Stimulated activated CD8-positive, alpha-beta memory T cell treated with anti-CD3 and anti-CD28 coated beads, Interleukin-15, amount 100 ng/mL, for 24 hours (primary cell): ENCODE measurements around the gene RASA2.
A peak's percentile ranks its signal among the peaks of the same experiment; 100 is the strongest.

ENCODE experiments used
- DNase-seq: peaks from one replicate; pipeline ENCODE4 v3.0.0-alpha.2; 2020; ENCODE audit warnings: low read depth

Gene RASA2, protein sequence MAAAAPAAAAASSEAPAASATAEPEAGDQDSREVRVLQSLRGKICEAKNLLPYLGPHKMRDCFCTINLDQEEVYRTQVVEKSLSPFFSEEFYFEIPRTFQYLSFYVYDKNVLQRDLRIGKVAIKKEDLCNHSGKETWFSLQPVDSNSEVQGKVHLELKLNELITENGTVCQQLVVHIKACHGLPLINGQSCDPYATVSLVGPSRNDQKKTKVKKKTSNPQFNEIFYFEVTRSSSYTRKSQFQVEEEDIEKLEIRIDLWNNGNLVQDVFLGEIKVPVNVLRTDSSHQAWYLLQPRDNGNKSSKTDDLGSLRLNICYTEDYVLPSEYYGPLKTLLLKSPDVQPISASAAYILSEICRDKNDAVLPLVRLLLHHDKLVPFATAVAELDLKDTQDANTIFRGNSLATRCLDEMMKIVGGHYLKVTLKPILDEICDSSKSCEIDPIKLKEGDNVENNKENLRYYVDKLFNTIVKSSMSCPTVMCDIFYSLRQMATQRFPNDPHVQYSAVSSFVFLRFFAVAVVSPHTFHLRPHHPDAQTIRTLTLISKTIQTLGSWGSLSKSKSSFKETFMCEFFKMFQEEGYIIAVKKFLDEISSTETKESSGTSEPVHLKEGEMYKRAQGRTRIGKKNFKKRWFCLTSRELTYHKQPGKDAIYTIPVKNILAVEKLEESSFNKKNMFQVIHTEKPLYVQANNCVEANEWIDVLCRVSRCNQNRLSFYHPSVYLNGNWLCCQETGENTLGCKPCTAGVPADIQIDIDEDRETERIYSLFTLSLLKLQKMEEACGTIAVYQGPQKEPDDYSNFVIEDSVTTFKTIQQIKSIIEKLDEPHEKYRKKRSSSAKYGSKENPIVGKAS

DNA sequence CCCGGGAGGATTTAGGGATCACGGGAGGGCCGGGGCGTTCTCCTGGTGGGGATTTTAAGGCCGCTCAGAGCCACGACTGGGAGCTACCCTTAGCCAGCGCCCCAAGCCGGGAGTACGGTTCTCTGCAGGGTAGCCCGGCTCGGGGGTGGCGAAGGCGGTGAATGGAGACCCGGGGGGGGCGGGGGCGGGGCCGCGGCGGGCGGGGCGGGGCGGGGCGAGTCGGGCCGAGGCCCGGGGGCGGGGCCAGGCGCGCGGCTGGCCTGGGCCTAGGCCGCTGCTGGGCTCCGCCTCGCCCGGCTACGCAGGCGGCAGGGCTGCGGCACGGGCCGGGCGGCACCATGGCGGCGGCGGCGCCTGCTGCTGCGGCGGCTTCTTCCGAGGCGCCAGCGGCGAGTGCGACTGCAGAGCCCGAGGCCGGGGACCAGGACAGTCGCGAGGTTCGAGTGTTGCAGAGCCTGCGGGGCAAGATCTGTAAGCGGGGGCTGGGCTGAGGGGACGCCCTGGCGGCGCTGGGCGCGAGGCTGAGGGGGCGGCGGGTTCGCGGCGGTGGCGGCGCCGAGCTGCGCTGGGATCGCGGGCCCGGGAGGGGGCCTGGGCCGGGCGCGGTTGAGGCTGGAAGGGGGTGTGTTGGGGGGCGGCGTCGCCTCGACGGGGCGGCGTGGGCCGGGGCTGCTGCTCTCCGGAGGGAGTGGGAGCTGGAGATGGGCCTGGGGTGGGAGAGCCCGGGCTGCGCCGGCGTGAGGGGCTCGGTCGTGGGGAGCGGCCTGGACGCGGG, at the start of gene RASA2:
TSS of gene RASA2 (plus strand) at position 282 of the 775 bp plus-strand sequence. CDS start at position 339, 57 bp downstream.
- peak; percentile 41 for DNase-seq

DNA sequence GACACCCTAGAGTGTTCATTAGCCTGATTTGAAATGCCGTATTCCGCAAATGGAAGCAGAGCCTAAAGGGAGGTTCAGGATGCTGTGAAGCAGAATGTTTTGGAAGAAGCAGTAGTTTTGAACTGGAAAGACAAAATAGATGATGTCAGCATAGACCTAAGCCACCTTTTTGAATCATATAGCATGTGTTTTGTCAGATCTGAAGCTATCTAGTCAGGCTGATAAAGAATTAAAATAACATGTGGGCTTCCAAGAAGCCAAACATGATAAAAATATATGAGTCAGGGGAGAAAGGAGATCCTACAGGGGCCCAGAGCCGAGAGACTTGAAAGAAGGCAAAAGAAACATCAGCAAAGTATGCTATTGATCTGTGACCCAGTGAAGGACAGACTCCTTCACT, 47.2 kb upstream of the RASA2 start:
- DNase-seq: no peak

DNA sequence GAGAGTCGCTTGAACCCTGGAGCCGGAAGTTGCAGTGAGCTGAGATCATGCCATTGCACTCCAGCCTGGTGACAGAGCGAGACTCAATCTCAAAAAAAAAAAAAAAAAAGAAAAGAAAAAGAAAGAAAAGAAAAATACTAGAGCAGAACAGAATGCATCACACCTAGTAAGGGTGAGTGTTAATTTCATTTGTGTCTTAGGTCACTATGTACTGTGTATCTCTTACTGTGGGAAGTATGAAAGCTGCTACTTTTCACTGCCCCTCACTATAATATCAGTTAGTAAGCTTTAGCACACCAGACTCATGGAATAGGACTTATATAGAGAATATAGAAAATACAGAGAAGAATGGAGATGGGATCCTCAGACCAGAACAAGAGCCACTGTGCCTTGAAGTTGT, 45.9 kb upstream of the RASA2 start:
- DNase-seq: no peak

DNA sequence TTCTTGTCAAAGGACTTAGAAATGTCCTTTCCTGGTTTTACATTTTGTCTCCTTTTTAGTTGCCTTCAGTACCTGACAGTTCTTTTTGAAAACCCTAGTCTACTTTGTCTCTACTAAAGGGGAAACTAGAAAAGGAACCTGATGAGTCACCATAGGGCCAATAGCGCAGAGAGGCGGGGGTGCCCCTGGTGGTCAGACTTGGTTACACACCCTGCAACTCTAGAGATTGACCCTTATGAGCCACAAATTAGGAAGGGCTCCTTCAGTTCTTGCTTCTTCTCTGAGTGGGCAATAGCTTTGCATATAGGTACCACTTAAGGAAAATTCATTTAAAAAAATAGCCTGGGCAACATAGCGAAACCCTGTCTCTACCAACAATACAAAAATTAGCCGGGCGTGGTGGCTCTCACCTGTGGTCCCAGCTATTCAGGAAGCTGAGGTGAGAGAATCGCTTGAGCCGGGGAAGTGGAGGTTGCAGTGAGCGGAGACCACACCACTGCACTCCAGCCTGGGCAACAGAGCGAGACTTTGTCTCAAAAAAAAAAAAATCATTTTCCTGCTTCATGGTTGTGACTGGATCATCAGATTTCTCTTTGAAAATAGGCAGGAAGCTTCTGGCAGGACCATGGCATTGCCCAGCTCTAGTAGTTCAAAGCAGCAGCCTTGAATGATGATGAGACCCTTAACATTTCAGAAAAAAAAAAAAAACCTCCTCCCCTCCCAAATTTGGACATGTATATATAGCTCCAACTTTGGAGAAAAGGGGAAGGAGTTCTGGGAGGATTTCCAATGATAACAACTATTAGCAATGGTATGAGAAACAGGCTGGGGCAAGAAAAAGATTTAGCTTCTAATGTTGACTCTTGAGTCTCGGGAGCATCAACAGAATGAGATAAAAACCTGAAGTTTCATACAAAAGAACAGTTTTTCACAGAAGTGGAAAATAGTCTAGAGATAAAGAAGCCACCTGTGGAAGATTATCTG, 45.2 kb upstream of the RASA2 start:
- DNase-seq: peak; percentile 50

DNA sequence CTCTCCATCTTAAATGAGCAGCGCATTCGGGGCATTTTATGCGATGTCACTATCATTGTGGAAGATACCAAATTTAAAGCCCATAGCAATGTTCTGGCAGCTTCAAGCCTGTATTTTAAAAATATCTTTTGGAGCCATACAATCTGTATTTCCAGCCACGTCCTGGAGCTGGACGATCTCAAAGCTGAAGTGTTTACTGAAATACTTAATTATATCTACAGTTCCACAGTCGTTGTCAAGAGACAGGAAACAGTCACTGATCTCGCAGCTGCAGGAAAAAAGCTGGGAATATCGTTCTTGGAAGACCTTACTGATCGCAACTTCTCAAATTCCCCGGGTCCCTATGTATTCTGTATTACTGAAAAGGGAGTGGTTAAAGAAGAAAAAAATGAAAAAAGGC, 44.4 kb upstream of the RASA2 start:
- DNase-seq: no peak

DNA sequence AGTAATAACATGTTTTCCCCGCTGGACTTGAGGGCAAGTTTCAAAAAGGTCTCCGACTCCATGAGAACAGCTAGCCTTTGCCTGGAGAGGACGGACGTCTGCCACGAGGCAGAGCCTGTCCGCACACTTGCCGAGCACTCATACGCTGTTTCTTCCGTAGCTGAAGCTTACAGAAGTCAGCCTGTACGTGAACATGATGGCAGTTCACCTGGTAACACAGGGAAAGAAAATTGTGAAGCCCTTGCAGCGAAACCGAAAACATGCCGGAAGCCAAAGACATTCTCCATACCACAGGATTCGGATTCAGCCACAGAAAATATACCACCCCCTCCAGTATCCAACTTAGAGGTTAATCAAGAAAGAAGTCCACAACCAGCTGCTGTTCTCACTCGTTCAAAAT, 43.9 kb upstream of the RASA2 start:
- no peak for DNase-seq

DNA sequence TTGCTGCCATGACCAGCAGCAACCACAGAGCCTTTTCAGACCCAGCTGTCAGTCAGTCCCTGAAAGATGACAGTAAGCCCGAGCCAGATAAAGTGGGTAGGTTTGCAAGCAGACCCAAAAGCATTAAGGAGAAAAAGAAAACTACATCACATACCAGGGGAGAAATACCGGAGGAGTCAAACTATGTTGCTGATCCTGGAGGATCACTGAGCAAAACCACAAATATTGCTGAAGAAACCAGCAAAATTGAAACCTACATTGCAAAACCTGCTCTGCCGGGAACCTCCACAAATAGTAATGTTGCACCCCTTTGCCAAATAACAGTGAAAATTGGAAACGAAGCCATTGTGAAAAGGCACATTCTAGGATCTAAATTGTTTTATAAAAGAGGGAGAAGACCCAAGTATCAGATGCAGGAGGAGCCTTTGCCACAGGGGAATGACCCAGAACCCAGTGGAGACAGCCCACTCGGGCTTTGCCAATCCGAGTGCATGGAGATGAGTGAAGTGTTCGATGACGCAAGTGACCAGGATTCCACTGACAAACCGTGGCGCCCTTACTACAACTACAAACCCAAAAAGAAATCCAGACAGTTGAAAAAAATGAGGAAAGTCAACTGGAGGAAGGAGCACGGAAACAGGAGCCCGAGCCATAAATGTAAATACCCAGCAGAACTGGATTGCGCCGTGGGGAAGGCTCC, 42.1 kb upstream of the RASA2 start:
- no peak for DNase-seq

DNA sequence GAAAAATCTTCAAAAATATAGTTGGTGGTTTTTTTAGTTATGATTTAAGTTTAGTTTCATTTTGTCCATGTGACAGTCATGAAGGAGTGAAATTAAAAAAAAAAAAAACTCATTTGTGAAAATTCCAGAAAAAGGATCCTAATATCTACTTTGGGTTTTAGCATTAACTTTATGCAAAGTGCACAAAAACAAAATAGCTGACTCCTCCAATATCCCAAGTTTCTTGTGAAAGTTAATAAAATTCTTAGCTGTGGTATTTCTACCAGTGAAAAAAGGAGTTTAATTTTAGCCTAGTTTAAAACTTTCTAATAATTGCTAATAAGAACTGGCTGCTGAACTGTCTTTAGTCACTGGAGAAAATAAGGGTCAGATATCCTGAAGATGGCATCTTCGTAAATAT, 40.8 kb upstream of the RASA2 start:
- no peak for DNase-seq

DNA sequence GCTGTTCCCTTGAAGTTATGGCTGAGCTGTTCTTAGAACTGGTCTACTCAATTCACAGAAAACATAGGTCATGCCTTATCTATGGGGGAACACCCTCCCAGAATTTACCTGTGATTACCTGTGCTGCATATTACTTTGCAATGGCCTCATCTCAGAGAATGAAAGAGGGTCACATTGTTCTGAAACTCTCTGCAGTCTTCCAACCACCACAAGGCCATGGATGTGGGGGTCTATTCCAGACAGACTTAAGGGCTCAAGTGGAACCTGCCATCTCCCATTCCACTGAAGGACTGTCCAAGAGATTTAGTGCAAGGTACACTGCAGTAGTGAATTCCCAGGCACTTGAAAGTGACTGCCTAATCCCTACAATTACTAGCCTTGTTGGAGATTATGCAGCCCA, 40.1 kb upstream of the RASA2 start:
- no peak for DNase-seq

DNA sequence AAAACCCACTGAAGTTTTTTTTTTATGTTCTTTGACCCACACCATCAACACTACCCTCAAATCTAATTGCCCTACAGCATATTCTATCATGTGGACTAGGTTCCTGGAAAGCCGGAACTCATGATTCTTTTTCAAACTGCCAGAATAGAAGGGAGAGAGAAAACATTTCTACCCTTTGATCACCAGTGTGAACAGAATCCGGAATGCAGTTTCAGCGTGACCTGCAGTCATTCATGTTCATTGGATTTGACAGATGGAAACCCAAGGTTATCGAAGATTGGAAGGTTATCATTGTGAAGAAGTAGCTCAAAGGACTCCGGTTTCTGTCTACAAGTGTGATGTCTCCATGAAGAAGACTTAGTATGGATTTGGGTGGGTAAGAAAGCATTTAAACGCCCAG, 39.4 kb upstream of the RASA2 start:
- DNase-seq: no peak

DNA sequence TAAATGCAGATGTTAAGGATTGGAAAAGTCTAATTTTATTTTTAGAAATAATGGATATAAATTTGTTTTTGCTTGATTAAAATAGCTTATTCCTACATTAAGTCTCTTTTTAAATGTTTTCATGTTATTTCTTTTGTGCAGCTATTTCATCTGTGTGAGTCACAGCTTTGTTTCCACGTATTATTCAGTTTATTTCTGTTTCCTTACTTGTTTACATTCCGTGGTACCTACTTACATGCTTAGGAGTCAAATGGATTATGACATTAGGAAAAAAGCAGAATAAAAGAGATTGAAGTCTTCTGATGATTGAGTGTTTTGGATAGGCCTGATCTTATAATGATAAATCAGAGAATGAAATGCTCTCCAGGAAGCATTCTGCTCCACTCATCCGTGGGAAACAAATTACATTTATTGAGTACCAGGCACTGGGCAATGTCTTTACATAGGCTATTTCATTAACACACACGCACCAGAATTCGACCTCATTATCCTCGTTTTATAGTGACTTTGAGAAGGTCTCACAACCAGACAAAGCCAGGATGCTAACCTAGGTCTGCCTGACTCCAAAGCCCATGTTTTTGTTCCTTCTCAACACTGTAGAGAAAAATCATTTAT, 38.1 kb upstream of the RASA2 start:
- no peak for DNase-seq

DNA sequence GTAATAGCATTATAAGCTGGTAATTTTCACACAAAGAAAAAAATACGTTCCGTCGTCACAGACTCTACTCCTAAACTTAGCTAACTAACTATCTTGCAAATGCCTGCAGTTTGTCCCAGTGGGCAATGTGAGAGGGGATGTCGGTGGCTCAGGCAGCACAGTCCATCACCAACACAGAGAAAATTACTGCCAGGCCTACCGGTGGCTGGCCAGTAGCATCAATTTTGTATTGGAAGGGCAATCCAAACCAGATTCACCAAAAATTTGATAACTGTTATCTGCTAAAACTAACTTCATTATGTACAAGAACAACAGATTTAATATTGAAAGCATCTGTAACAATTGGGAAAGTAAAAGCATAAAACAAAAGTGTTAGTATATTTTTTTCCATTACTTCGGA, 37.4 kb upstream of the RASA2 start:
- no peak for DNase-seq

DNA sequence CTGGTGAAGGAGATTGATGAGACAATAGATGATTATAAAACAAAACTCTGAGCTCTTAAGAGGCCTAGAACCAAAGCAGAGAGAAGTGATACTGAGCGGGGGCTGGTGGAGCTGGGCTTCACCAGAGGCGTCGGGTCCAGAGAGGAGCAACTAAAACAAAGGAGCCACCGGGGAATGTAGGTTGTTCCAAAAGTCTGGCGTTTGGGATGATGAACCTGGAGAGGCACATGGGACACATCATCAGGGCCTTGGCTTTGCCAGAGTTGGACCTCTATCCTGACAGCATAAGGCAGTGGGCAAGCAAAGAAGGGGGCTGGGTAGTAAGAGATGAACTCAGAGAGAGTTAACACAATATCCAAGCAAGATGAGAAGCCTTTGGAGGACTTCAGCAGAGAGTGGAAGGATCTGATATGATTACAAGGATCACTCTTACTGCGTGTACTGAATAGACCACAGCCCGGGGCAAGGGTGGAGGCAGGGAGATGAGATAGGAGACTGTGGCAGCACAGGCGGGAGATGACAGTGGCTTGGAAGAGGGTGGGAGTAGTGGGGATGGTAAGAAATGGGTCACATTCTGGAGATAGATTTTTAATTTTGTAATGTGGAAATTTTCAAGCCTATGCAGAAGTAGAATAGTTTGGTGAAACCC, 36.0 kb upstream of the RASA2 start:
- DNase-seq: no peak

DNA sequence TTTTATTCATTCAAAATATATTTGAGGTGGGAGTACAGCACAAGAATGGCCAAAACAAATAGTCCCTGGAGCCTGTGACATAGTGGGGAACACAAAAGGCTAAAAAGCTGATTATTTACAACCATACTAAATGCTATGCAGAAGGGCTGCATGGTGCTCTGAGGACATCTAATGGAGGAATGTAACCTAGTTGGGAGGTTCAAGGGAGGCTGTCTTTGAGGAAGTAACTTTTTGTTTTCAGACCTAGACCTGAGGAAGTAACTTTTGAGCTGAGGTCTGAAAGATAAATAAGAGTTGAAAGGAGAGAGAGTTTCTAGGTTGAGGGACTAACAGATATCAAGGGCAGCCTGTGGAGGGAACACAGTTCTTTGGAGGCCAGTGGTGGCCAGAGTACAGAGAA, 34.8 kb upstream of the RASA2 start:
- DNase-seq: no peak

DNA sequence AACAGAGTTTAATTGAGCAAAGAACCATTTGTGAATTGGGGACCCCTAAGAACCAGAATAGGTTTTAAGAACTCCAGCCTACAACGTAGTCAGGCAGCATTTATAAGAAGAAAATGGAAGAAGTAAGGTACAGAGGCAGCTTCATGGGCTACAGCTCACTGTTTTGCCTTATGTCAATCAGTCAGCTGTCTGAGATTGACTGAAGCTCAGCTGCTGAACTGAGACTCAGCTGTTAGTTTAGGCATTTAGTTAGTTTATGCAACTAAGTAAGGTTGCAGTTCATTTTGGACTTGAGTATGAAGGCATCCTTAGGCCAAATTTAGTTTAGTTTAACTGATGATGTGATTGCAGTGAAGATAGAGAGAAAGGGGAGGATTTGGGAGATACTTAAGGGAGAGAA, 34.1 kb upstream of the RASA2 start:
- no peak for DNase-seq

DNA sequence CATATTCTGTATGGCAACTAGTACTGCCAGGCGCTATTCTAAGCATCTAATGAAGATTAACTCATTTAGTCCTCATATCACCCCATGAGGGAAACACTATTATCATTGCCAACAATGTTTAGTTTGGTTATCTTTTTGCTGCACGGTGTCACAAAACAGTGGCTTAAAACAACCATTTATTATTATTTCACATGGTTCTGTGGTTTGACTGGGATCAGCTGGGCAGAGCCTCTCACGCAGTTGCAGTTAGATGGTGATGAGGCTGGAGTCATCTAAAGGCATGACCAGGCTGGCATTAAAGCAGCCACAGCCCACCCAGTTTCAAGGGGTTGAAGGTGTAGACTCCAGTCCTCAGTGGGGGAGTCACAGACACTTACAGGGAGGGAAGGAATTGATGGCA, 32.8 kb upstream of the RASA2 start:
- no peak for DNase-seq

DNA sequence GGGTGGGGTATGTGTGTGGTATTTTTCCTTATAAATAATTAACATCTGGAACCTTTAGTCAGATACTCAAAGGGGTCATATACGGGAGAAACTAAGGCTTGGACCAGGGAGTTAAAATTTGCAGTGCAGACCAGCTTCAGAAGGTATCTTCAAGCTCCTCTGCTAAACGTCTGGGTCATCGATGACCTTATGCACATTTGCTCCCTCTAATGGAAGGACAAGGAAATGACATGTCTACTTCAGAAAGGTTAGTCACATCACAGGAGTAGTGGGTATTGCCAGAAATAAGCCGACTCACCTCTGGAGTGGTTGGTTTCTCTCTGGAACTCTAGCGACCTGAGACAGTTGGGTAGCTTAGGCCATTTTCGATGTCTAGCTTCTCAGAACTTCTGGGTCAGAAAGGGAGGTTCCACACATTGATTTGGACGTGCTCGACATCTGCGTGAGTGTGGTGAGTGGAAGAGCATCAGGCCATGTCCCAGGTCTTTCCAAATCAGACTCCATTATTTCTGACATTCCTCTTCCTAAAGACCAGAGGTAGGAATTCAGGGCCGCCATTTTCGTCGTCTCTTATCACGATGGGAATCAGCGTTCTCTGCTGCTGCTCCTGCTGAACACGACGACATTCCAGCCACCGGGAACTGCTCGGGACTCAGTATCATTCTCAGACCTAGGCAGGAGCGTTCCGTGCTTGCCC, 31.8 kb upstream of the RASA2 start:
- no peak for DNase-seq

DNA sequence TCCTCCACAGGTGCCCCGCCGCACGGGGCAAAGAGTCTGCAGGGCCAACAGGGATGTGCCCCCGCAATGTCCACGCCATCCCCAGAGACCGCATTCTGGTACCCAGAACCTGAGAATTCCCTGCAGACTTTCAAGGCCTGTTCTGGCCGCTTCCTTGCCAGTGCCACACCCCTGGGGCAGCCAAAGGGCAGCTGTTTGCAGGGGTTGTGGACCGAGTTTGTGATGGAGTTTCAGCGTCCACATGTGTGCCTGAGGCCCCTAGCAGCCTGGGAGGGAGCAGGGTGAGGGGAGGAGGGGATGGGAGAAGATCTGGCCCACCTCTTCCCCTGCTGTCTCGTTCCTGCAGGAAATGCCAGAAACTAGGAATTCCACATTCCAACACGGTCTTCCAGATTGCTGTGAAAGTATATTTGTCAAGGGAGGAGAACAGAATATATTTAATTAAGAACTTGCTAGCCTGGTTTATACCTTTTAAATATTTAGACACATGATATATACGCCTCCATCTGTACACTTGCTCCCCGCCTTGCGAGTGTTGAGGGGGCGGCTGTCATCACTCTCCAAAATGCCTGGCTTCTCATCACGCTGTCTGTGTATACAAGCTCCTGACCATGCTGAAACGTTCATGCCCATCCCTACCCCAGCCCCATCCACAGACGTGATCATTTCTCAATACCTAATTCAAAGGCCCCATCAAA, 31.1 kb upstream of the RASA2 start:
- no peak for DNase-seq

DNA sequence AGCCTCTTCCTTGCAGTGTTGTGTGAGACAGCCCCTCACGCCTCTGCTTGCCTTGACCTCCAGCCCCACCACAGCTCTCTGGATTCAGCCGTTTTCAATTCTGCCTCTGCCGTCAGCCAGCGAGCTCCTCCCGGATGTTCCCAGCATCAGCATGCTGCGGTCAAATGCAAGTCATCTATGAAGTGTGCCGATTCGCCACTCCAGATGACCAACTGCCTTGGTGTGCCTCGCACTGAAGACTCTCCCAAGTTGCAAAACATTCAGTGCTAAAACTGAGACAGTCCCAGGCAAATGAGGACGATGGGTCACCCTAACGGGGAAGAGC, 30.6 kb upstream of the RASA2 start:
- DNase-seq: no peak
